Left ventricle myocardium inferior (tissue), 1 donor: Measurements from ENCODE around the gene LCN6. TPM values are rescaled to one million over a fixed set of nuclear protein-coding genes. Genes with fewer than 3 reads are reported as not detected.

Experiments
- DNase-seq: peaks from one replicate; pipeline ENCODE4 v3.0.0-alpha.2; 2020
- H3K27ac ChIP-seq: fragments of 200-600 bp; replicated peaks from 2 replicates; pipeline ENCODE4 v1.8.0; 2021
- H3K27me3 ChIP-seq: fragments of 200-600 bp; 2 replicates; pipeline ENCODE4 v1.8.0; 2021; ENCODE audit warnings: low read depth
- H3K36me3 ChIP-seq: fragments of 200-600 bp; 2 replicates; pipeline ENCODE4 v1.8.0; 2021
- H3K4me1 ChIP-seq: fragments of 200-600 bp; 2 replicates; pipeline ENCODE4 v1.8.0; 2021
- H3K4me3 ChIP-seq: fragments of 200-600 bp; 2 replicates; pipeline ENCODE4 v1.8.0; 2021; ENCODE audit warnings: mild to moderate bottlenecking, moderate library complexity
- H3K9me3 ChIP-seq: fragments of 200-600 bp; replicated peaks from 2 replicates; pipeline ENCODE4 v1.8.0; 2021
- intact Hi-C: fragments of 100-400 bp; cut with micrococcal nuclease; formaldehyde crosslinking; loops from one replicate; pipeline ENCODE4 v1.11.0; 2022
- total RNA-seq: library from RNA; stranded (reverse); fragmentation: NEBNext Ultra II Directional; extraction: Animal tissue kit (Norgen Biotek cat#: 25700); gene quantifications from one replicate; pipeline ENCODE4 v1.2.1, GENCODE V29; 2021
- TF ChIP-seq, protein P1 (sequence below): fragments of 200-600 bp; IDR thresholded peaks from 2 replicates; pipeline ENCODE4 v1.8.0; 2021; ENCODE audit warnings: antibody characterized with exemption, mild to moderate bottlenecking, borderline replicate concordance
- donor health status: DM: no; HTN: yes; CAD: no; lungs with severe emphysema.

The LCN6 gene
- total RNA-seq, 1 donor from 2014 or later = 14.6 TPM

DNA sequence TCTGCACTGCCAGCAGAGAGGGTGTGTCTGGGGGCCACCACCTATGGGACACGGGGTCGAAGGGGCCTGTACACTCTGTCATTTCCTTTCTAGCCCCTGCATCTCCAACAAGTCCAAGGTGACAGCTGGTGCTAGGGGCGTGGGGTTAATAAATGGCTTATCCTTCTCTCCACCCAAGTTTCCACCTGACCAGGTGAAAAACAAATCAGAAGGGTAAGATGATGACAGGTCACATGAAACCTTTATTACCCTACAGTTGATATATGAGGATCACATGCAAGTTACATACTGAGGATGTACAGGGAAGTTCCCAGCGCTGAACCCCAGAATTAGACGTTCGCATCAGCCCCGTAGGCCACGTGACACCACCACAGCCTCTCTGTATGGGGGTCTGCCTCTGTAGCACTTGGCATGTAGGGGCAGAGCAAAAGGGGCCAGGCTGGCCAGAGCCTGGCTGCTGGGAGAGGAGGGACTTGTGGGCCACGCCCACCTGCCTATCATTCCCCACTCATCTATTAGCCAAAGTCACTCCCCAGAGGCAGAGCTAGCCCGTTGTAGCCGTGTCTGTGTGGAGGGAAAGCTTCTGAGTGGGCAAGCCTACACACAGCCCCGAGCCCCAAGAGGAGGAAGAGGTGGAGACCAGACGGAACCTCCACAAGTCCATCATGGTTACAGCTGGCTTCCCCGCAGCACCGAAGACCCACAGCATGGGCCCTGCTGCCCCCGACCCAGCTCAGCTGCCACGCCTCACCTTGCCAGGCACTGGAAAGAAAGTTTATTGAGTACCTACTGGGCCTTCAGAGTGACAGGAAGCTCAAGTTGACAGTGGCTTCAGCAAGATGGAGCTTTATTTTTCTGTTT is 45.0 kb upstream of the LCN6 start:
- DNase-seq = no peak
- TF ChIP-seq, protein P1, sequence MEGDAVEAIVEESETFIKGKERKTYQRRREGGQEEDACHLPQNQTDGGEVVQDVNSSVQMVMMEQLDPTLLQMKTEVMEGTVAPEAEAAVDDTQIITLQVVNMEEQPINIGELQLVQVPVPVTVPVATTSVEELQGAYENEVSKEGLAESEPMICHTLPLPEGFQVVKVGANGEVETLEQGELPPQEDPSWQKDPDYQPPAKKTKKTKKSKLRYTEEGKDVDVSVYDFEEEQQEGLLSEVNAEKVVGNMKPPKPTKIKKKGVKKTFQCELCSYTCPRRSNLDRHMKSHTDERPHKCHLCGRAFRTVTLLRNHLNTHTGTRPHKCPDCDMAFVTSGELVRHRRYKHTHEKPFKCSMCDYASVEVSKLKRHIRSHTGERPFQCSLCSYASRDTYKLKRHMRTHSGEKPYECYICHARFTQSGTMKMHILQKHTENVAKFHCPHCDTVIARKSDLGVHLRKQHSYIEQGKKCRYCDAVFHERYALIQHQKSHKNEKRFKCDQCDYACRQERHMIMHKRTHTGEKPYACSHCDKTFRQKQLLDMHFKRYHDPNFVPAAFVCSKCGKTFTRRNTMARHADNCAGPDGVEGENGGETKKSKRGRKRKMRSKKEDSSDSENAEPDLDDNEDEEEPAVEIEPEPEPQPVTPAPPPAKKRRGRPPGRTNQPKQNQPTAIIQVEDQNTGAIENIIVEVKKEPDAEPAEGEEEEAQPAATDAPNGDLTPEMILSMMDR = no peak
- H3K27ac ChIP-seq = peak overlapping the region; percentile 99
- intact Hi-C loops = no loop called here
- H3K27me3 ChIP-seq = peaks cover 10% of the 10 kb centered on the region
- H3K36me3 ChIP-seq = peaks cover 11% of the 10 kb centered on the region
- H3K9me3 ChIP-seq = no peaks in the 10 kb centered on the region
- no peak overlapping the region for H3K4me3 ChIP-seq
- peaks cover 75% of the 10 kb centered on the region for H3K4me1 ChIP-seq

DNA sequence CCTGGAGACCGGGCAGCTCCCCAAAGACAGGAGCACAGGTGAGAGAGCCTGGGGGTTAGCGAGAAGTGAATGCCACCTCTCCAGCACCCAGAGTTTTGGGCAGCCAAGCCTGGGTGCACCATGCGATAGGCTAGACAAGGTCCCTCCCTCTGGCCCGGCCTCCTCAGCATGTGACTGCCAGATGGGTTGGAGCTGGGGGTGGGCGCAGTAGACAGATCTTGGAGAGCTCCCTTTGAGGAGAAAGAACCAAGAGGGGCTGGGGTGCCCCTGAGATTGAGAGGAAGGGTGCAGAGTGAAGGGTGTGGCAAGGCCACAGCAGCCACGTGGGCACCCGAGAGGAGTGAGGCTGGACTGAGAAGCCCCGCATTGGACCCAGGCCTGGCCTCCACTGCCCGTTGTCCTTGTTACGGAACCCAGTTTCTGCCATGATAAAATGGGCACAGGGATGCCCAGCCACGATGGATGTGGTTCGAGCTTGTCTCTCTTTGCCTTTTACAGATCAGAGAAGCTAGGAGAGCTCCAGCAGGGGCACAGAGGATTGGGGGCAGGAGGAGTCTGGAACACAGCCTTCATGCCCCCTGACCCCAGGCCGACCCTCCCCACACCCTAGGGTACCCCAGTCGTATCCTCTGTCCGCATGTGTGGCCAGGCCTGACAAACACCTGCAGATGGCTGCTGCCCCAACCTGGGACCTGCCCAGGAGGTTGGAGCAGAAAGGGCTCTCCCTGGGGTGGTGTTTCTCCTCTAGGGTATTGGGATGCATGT is 44.2 kb upstream of the LCN6 start:
- Histone ChIP-seq H3K36me3 (peaks cover 11% of the 10 kb centered on the region), H3K4me1 (peaks cover 75% of the 10 kb centered on the region), H3K9me3 (no peaks in the 10 kb centered on the region), H3K27ac (peak overlapping the region; percentile 99), H3K27me3 (peaks cover 1% of the 10 kb centered on the region), H3K4me3 (peak overlapping the region; percentile 90)
- intact Hi-C loops = no loop called here
- no peak for DNase-seq
- TF ChIP-seq, protein P1 = no peak

DNA sequence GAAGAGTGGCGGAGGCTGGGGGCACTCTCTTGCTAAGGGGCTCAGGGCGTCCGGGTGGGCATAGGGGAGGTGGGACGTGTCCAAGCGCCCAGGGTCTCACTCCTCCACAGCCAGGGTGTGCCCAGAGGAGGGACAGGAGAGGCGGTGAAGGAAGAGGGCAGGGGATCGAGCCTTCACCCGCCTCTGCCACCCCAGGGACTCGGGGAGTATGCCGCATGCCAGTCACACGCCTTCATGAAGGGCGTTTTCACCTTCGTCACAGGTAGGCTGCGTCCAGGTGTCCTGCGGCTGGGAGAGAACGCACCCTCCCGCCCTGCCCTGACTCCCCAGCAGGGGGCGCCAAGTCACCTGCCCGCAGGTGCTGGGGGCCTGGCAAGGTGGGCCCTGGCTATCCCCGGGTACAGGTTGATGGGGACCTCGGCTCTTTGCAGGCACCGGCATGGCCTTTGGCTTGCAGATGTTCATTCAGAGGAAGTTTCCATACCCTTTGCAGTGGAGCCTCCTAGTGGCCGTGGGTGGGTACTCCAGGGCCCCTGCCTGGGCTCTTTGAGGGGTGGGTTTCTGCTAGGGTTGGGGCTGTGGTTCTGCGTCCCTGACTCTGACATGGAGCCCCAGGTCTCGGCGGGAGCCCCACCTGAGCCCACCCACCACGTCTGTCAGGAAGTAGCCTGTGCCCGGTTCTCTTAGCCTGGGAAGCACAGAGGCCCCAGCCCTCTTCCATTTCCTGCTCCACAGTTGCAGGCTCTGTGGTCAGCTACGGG is 43.4 kb upstream of the LCN6 start:
- Histone ChIP-seq H3K27me3 (no peaks in the 10 kb centered on the region), H3K4me1 (peaks cover 69% of the 10 kb centered on the region), H3K36me3 (peaks cover 11% of the 10 kb centered on the region), H3K9me3 (no peaks in the 10 kb centered on the region), H3K27ac (peak overlapping the region; percentile 99), H3K4me3 (peak overlapping the region; percentile 90)
- peak; percentile 40 for DNase-seq
- TF ChIP-seq, protein P1 = peak; percentile 92
- intact Hi-C loops = no loop called here

DNA sequence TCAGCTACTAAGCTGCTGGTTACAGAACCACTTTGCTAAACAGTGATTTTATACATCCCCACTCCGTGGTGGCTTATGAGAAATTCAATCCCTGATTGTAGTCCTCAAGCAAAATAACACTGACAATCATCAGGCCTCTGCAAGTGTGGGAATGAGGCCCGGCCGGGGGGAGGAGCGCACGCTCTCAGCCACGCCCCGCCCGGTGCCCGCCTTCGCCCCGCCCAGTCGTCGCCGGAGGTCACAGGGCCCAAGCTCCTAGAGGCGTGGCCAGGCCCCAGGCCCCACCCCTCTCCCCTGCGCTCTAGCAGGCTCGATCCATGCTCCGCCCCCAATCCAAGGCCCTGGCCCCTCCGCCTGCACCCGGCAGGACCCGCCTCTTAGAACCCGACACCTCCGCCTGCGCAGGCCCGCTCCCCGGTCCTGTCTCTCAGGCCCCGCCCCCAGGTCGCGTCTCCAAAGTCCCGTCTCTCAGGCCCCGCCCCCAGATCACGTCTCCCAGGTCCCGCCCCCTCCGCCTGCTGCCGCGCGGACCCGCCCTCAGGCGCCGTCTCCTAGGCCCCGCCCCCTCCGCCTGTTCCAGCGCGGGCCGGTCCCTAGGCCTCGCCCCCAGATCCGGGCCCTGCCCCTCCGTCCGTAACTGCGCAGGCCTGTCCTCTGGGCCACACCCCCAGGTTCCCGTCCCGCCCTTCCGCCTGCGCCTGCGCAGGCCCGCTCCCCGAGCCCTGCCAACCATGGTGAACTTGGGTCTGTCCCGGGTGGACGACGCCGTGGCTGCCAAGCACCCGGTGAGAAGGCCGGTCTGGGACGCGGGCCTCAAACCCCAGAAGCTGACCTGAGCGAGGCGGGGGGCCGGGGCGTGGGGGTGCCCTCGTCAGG is 42.6 kb upstream of the LCN6 start, which contains the start of gene TMEM141:
Gene TMEM141, plus strand, starts transcription at position 705 of the 876 bp plus-strand sequence. Its CDS starts 27 bp downstream, at position 732.
- intact Hi-C loops = no loop called here
- peaks cover 11% of the 10 kb centered on the region for H3K36me3 ChIP-seq
- TF ChIP-seq, protein P1 = no peak
- H3K9me3 ChIP-seq = no peaks in the 10 kb centered on the region
- peak; percentile 100 for DNase-seq
- H3K27me3 ChIP-seq = no peaks in the 10 kb centered on the region
- peaks cover 61% of the 10 kb centered on the region for H3K4me1 ChIP-seq
- H3K27ac ChIP-seq = peak within 1 kb of the TSS; percentile 99
- peak within 1 kb of the TSS; percentile 90 for H3K4me3 ChIP-seq
